Hepatocyte (in vitro differentiated cells): ENCODE measurements around the gene LOXHD1. TPM values are rescaled to one million over a fixed set of nuclear protein-coding genes. Genes with fewer than 3 reads are reported as not detected.

Experiments
- DNase-seq: peaks from one replicate; pipeline ENCODE4 v3.0.0-alpha.2; 2016; ENCODE audit warnings: low spot score
- H2AFZ ChIP-seq: fragments of 200-600 bp; sonication (generic); 2 replicates; pipeline ENCODE4 v1.6.0; 2016; ENCODE audit warnings: antibody characterized with exemption, mild to moderate bottlenecking
- H3K27ac ChIP-seq: fragments of 200-600 bp; sonication (generic); 2 replicates; pipeline ENCODE4 v1.5.1; 2016; ENCODE audit warnings: mild to moderate bottlenecking
- H3K27me3 ChIP-seq: fragments of 200-600 bp; sonication (generic); 2 replicates; pipeline ENCODE4 v1.6.1; 2016
- H3K36me3 ChIP-seq: fragments of 200-600 bp; sonication (generic); replicated peaks from 2 replicates; pipeline ENCODE4 v1.5.1; 2016; ENCODE audit warnings: low read depth; ENCODE audit not compliant: insufficient read depth
- H3K4me1 ChIP-seq: fragments of 200-600 bp; sonication (generic); 2 replicates; pipeline ENCODE4 v1.5.1; 2016; ENCODE audit warnings: mild to moderate bottlenecking, moderate library complexity; ENCODE audit not compliant: insufficient read depth
- H3K4me2 ChIP-seq: fragments of 200-600 bp; sonication (generic); 2 replicates; pipeline ENCODE4 v1.6.0; 2016
- H3K4me3 ChIP-seq: fragments of 200-600 bp; sonication (generic); 2 replicates; pipeline ENCODE4 v1.5.1; 2016; ENCODE audit warnings: mild to moderate bottlenecking
- H3K79me2 ChIP-seq: fragments of 200-600 bp; sonication (generic); 2 replicates; pipeline ENCODE4 v1.6.0; 2017; ENCODE audit warnings: mild to moderate bottlenecking
- H3K9me2 ChIP-seq: fragments of 200-600 bp; sonication (generic); replicated peaks from 2 replicates; pipeline ENCODE4 v1.6.0; 2017; ENCODE audit warnings: mild to moderate bottlenecking; ENCODE audit not compliant: insufficient read depth
- H3K9me3 ChIP-seq: fragments of 200-600 bp; sonication (generic); 2 replicates; pipeline ENCODE4 v1.5.1; 2016; ENCODE audit warnings: low read depth, mild to moderate bottlenecking
- H4K20me1 ChIP-seq: fragments of 200-600 bp; sonication (generic); 2 replicates; pipeline ENCODE4 v1.6.0; 2016; ENCODE audit warnings: mild to moderate bottlenecking; ENCODE audit not compliant: insufficient read depth, poor library complexity, severe bottlenecking
- CTCF ChIP-seq: fragments of 200-600 bp; sonication (generic); IDR thresholded peaks from 2 replicates; pipeline ENCODE4 v1.5.1; 2016; ENCODE audit warnings: antibody characterized with exemption, mild to moderate bottlenecking; ENCODE audit not compliant: poor library complexity
- EZH2 ChIP-seq: fragments of 200-600 bp; sonication (generic); IDR thresholded peaks from 2 replicates; pipeline ENCODE4 v1.6.1; 2016; ENCODE audit warnings: antibody characterized with exemption, mild to moderate bottlenecking, borderline replicate concordance
- EZH2phosphoT487 ChIP-seq: fragments of 200-600 bp; sonication (generic); IDR thresholded peaks from one replicate; pipeline ENCODE4 v1.6.1; 2018; ENCODE audit warnings: antibody characterized with exemption, mild to moderate bottlenecking, low read depth, moderate library complexity; ENCODE audit not compliant: unreplicated experiment, severe bottlenecking
- WGBS: methylation state at CpG from one replicate; pipeline ENCODE4 v1.1.6; 2016; ENCODE audit warnings: low lambda C conversion rate; ENCODE audit errors: missing lambda C conversion rate; 5-methylcytosine and 5-hydroxymethylcytosine counted together
- polyA plus RNA-seq: library from polyadenylated mRNA; unstranded; fragments of >200 nt; fragmentation: Nextera tagmentation; extraction: Ambion mirVana; gene quantifications from 2 replicates; pipeline ENCODE4 v1.2.1, GENCODE V29; 2016
- total RNA-seq: library from RNA; depleted of rRNA; stranded (reverse); fragments of >200 nt; gene quantifications from 2 replicates; pipeline ENCODE4 v1.2.3, GENCODE V29; 2014

Gene LOXHD1
- total and polyA plus RNA-seq, 2 experiments from 2014 or later: not detected

GRCh38 chr18:46562674-46563192, 94.3 kb downstream of the LOXHD1 start:
- Histone ChIP-seq H3K4me1 (no peaks in the 10 kb centered on the region), H3K4me3 (no peak overlapping the region), H4K20me1 (no peaks in the 10 kb centered on the region), H3K9me3 (no peaks in the 10 kb centered on the region), H3K4me2 (no peak overlapping the region), H3K27me3 (no peaks in the 10 kb centered on the region), H3K27ac (no peak overlapping the region), H3K36me3 (no peaks in the 10 kb centered on the region), H3K79me2 (no peaks in the 10 kb centered on the region), H3K9me2 (no peaks in the 10 kb centered on the region), H2AFZ (no peak overlapping the region)
- no peak for TF ChIP-seq EZH2
- TF ChIP-seq CTCF: no peak
- TF ChIP-seq EZH2phosphoT487: no peak
- no peak for DNase-seq
- 80% methylated on average over 12 of the region's 12 CpGs for WGBS

- H3K4me2 ChIP-seq: no peak overlapping the region
- no peaks in the 10 kb centered on the region for H3K27me3 ChIP-seq
- no peaks in the 10 kb centered on the region for H3K4me1 ChIP-seq
- no peak overlapping the region for H3K4me3 ChIP-seq
- H3K9me3 ChIP-seq: no peaks in the 10 kb centered on the region
- no peaks in the 10 kb centered on the region for H3K36me3 ChIP-seq
- H2AFZ ChIP-seq: no peak overlapping the region
- H4K20me1 ChIP-seq: no peaks in the 10 kb centered on the region
- WGBS: 97% methylated on average over 11 of the region's 11 CpGs
- H3K9me2 ChIP-seq: no peaks in the 10 kb centered on the region
- TF ChIP-seq CTCF: no peak
- no peak for TF ChIP-seq EZH2
- TF ChIP-seq EZH2phosphoT487: no peak
- no peak overlapping the region for H3K27ac ChIP-seq
- no peak for DNase-seq
- no peaks in the 10 kb centered on the region for H3K79me2 ChIP-seq
Observed at GRCh38 chr18:46560671-46561045, 96.4 kb downstream of the LOXHD1 start.

GRCh38 chr18:46559946-46560670, 96.9 kb downstream of the LOXHD1 start:
- no peaks in the 10 kb centered on the region for H3K36me3 ChIP-seq
- no peak for TF ChIP-seq EZH2
- TF ChIP-seq CTCF: no peak
- no peak for TF ChIP-seq EZH2phosphoT487
- H3K27ac ChIP-seq: no peak overlapping the region
- 93% methylated on average over 26 of the region's 37 CpGs for WGBS
- no peaks in the 10 kb centered on the region for H3K79me2 ChIP-seq
- H3K27me3 ChIP-seq: no peaks in the 10 kb centered on the region
- H3K4me3 ChIP-seq: no peak overlapping the region
- H3K9me2 ChIP-seq: no peaks in the 10 kb centered on the region
- no peak overlapping the region for H3K4me2 ChIP-seq
- no peaks in the 10 kb centered on the region for H4K20me1 ChIP-seq
- H3K4me1 ChIP-seq: no peaks in the 10 kb centered on the region
- DNase-seq: no peak
- no peak overlapping the region for H2AFZ ChIP-seq
- H3K9me3 ChIP-seq: no peaks in the 10 kb centered on the region
